ENCODE results near the gene YIF1A.
"Not testable (repeated sequence)": the region's sequence is repeated elsewhere in the genome, so short reads cannot be mapped to it uniquely, and the experiment has no call there.

The YIF1A gene

DNA sequence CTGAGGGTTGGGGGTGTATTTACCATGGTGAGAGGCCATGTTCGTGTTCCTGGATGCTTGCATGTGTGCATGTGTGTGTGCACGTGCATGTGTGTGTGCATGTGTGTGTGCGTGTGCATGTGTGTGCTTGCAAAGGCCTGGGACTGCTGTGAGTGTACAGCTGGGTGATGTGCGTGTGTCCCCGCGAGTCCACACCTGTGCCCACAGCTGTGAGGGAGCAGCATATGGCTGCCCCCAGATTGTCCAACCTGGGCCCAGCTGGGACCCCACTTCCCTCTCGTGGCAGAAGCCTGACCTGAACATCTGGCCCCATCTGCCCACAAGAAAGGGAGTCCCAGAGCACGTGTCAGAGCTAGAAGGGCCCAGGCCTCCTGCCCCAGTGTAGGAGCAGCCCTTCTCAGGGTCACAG is 36.3 kb upstream of the YIF1A start:
- peak; percentile 65 for DNase-seq

DNA sequence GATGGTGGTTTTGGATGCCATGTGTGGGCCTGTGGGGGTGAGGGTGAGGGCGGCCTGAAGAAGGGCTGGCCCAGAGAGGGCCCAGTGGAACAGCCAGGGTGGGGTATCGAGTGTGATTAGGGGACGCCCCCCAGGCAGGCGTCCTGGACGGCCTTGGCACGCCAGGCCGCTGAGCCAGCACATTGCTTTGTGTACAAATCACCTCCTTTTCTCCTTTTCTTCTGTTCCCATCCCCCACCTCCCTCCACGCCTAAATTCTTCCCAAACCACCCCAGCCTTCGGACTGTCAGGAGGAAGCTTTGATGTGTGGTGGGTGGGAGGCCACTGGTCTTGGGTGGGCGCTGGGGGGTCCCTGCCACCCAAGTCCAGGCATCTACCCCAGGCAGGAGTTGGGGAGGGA is 35.7 kb upstream of the YIF1A start:
- no peak for DNase-seq

DNA sequence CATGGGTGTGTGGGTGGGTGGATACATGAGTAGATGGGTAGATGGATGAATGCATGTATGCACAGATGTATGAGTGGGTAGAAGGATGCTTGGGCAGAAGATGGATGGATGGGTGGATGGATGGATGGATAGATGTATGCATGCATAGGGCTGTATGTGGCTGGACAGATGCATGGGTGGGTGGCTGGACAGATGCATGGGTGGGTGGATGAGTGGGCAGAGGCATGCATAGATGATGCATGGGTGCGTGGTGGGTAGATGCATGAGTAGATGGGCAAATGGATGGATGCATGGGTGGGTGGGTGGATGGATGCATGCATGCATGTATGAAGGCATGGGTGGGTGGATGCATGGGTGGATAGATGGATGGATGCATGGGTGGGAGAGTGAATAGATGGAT is 34.7 kb upstream of the YIF1A start:
- no peak for DNase-seq

DNA sequence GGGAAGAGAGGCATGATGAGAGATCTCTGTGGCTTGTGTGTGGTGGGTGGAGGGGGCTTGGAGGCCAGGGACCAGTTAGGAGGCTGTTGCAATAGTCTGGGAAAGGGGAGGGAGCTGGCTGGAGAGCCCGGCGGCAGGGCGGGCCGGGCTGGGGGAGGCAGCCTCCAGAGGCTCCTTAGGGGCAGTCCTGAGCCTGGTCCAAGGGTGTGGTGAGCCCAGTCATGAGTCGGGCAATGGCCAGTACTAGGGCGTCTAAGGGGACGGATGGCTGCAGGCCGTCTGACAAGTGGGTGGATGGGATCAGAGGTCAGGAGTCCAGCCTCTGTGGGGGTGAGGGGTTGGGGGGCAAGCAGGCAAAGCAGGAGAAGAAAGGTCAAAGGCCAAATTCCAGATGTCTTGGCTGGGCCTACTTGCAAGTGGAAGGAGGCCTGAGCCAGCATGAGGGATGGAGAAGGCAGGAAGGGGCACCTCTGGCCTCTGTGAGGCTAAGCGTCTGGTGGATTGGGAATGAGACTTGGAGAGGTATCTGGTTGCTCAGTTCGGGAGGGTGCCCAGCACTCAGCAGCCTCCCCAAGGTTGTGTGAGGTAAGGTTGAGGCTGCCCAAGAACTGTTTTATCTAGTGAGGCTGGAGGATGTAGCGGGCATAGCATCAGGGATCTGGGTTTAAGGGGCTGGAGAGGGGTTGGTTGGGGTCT is 33.9 kb upstream of the YIF1A start:
- DNase-seq, result no peak

DNA sequence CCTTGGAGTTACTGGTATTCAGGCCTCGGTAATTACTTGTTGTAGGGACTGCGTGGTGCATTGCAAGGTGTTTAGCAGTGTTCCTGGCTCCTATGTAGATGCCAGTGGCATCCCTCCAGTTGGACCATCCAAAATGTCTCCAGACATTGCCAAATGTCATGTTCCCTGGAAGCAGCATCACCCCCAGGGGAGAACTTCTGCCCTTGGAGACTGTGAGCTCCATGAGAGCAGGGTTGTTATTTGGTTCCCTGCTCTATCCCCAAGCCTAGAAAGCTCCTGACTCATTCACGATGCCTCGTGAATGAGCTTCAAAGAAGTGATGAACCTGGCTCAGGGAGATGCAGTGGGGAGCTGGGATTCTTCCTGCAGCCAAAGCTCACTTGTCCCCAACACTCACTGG is 32.7 kb upstream of the YIF1A start:
- no peak for DNase-seq

DNA sequence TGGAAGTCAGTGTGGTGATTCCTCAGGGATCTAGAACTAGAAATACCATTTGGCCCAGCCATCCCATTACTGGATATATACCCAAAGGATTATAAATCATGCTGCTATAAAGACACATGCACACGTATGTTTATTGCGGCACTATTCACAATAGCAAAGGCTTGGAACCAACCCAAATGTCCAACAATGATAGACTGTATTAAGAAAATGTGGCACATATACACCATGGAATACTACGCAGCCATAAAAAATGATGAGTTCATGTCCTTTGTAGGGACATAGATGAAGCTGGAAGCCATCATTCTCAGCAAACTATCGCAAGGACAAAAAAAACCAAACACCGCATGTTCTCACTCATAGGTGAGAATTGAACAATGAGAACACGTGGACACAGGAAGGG is 31.8 kb upstream of the YIF1A start:
- not testable (repeated sequence) for DNase-seq

DNA sequence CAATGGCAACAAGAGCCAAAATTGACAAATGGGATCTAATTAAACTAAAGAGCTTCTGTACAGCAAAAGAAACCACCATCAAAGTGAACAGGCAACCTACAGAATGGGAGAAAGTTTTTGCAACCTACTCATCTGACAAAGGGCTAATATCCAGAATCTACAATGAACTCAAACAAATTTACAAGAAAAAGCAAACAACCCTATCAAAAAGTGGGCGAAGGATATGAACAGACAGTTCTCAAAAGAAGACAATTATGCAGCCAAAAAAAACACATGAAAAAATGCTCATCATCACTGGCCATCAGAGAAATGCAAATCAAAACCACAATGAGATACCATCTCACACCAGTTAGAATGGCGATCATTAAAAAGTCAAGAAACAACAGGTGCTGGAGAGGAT is 31.3 kb upstream of the YIF1A start:
- DNase-seq, result not testable (repeated sequence)

DNA sequence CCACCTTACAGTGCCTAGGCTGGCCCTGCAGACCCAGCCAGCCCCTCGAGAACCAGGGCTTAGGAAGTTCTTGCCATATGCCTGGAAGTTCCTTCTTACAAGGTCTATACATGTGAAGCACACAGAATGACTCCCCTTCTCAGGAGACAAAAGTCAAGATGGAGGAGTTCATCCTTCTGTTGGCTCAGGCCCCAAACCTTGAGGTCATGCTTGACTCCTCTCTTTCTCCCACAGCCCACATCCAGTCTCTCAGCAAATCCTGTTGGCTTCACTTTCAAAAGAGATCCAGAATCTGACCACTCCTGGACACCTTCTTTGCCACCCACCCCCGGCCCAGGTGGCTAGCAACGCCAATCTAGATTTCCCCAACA is 29.6 kb upstream of the YIF1A start:
- DNase-seq, result no peak

DNA sequence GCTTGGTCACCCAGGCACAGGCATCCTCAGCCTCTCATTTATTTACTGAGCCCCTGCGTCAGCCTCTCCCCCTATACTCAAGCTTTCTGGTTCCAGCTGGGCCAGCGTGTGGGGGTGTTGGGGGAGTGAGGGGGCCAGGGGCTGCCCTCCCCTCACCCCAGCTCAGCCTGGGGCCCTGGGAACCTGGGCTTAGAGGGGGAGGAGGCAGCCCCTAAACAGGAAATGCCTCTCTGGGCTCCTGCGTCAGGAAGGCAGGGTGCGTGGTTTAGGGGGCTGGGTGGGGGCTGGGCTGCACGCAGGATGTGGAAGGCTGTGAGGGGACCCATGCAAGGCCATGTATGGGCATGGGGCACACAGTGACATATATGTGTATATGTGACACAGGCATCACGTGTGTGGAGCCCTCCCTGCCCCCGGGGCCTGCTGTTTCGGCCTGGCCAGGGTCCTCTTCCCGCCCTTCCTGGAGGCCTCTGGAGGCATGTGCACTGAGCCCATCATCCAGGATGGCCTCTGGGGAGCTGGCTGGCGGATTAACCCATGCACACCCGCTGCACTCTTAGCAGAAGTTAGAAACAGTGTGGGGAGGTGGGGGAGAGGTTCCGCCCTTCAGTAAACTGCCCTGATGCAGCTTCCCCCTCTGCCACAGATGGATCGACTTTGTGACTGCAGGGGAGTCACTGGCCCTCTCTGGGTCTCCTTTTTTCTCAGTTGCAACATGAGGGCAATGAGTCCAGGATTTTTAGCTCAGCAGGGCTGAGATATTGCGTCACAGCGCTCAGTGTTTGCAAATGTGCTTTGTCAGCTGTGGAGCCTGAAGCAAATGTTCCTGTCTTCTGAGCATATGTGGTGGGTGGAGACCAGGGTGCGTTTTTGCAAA is 29.0 kb upstream of the YIF1A start:
- no peak for DNase-seq

DNA sequence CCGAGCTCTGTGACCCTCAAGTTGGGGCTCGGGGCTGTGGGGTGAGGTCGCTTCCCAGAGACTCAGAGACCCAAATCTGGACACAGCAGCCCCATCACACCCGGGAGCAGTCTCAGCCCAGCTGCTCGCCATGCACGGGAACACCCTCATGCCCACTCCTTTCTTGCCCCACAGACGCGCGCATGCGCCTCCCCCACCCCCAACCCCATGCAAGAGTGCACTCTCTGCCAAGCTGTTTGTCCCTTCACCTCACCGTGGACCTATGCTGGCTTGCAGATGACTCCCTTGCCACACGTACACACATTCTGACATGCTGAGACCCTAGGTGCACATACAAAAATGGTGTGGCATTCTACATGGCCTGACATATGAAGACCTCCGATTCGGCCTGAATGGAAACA is 28.4 kb upstream of the YIF1A start:
- no peak for DNase-seq

DNA sequence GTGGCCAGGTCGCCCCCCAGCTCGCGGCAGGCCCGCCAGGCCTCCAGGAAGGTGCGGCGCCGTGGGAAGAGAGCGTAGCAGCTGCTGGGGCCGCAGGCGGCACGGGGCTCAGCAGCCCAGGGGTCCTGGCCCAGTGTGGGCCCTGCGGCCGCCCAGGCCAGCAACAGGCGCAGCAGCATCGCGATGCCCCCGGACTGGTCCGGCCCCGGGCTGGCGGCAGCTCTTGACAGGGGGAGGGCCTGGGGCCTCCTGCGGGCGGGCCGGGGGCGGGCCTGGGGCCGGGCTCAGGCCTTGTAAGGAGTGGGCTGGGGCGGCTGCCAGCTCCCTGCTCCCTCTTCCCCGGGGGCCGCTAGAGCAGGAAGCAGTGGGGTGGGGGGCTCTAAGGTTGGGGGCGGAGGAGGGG is 27.9 kb upstream of the YIF1A start, which contains the start of gene CD248:
CD248 (minus strand) TSS at position 196 of the 403 bp plus-strand sequence; CDS start at position 179, 17 bp downstream.
- no peak for DNase-seq

DNA sequence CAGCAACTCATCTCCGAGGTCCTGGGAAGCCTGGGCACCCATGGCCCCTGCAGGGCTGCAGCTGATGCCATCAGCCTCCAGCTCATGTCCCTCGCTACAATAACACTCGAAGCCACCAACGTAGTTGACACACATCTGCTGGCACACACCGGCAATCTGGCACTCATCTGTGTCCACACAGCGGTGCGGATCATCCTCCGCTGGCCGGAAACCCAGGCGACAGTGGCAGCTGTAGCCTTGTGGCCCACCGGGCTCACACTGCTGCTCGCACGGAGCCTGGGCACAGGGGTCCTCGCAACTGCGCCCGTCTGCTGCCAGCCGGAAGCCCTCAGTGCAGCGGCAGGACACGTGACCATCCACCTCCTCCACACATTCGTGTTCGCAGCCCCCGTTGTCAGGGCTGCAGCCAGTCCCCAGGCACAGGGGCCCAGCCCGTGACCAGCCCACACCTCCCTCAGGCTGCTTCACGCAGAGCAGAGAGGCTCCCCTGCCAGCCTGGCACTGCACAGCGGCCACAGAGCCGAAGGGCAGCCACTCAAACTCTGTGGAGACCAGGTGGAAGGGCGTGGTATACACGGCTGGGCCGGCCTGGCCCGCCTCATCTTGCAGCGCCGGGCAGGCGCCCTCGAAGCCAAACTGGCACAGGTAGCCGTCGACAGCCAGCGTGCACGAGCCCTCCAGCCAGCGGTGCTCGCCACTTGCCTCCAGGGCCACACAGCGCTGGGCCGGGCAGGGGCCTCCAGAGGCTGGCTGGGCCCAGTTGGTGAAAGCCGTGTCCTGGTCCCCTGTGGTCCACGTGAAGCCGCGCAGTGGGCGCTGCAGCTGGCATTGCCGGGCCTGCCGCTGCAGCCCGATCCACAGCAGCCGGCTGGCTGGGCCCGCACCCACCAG is 27.2 kb upstream of the YIF1A start:
- no peak for DNase-seq

DNA sequence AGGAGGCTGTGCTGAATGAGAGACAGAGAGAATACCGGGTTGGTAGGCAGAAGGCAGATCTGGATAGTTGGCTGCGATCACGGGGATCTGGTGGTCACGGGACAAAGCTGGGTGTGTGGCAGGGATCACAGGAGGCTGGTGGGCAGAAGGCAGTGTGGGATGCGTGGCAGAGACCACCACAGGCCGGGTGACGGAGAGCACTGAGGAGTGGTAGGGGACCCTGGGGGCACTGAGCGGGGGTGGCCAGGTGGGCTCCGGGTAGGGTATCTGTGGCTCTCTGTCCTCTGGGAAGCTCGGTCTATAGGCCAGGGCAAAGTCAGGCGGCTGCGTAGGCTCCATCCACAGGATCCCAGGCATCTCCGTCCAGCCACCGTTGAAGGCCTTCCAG is 26.5 kb upstream of the YIF1A start:
- DNase-seq, result no peak

DNA sequence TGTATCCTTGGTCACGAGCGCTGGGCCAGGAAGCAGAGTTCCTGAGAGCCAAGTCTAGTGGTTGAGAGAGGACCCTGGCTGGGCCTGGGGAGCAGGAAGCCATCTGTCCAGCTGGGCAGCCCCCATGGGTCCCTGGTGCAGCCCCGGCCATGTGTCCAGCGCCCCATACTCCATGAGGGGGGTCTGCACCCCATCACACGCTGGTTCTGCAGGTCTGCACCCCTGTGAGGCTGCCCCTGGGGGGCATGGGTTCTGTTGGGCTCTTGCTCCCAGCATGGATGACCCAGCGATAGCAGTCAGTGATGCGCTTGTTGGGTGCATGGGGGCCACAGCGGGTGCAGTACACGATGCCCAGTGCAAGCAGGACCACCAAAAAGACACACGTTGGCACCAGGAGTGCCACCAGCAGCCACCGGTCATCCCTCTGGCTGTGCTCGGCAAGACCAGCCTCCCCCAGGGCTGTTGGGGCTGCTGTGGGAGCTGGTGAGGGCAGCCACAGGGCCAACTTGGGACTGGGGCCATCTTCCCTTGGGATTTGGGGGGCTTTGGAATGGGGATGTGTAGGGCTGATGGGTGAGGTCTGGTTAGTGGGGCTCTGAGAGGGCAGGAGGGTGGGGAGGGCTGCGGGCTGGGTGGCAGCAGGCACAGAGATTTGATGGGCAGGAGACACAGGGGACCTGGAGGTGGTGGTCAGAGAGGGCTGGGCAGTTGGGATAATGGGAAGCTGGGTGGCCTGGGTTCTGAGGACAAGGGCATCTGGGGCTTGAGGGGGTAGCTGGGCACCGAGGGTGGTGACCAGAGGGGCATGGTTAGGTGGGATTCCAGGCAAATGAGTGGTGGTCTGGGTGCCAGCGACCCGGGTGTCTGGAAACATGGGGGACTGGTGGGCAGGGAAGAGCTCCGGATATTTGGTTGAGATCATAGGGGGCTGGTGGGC is 25.9 kb upstream of the YIF1A start:
- DNase-seq, result no peak

DNA sequence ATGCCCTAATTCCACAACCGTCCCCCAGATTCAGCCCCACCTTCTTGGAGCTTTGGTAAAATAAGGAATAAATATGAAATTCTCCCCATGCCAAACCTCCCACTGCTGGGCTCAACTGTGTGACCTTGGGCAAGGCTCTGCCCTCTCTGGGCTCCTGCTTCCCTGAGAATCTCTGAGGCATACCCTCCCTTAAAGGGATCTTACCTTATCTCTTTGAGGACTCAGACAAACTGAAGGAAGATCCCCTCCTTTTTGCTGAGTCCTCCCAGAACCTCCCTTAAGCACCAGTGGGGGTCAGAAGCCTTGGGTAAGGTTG is 25.2 kb upstream of the YIF1A start:
- no peak for DNase-seq

DNA sequence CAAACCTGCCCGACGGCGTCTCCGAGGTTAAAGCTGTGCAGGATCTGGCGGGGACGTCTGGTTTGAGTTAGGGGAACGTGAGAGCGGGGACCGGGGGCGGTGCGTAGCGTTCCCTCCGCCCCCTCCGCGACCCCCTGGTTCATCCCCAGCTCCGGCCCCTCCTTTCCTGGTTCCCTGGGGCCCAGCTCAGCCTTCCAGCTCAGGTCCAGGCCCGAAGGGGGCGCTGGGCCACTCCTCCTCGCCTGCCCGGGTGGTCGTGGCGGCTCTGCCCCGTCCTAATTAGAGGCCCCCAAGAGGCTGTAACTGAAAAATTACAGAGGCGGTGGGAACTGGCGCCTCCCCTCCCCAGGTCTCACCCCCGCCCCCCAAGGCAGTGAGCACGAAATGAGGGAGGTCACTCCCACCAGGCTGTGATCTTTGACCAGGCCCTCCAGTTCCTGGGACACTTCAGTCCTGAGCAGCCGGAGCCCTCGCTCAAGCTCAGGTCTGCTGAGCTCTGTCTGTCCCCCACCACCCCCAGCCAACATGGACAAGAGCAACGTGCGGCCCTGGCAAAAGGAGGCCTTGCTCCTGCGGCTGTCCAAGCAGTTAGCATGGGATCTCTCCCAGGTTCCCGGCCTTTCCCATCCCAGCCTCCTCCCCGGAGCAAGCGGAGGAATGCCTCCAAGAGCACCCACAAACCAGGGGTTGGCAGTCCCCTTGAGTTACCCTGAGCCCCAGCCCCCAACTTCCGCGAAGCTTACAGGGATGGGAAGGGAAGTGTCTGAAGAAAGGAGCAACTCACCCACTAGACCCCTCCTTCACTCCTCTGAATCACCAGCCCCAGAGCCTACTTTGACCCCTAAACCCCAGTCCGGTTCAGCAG is 24.6 kb upstream of the YIF1A start:
- no peak for DNase-seq

DNA sequence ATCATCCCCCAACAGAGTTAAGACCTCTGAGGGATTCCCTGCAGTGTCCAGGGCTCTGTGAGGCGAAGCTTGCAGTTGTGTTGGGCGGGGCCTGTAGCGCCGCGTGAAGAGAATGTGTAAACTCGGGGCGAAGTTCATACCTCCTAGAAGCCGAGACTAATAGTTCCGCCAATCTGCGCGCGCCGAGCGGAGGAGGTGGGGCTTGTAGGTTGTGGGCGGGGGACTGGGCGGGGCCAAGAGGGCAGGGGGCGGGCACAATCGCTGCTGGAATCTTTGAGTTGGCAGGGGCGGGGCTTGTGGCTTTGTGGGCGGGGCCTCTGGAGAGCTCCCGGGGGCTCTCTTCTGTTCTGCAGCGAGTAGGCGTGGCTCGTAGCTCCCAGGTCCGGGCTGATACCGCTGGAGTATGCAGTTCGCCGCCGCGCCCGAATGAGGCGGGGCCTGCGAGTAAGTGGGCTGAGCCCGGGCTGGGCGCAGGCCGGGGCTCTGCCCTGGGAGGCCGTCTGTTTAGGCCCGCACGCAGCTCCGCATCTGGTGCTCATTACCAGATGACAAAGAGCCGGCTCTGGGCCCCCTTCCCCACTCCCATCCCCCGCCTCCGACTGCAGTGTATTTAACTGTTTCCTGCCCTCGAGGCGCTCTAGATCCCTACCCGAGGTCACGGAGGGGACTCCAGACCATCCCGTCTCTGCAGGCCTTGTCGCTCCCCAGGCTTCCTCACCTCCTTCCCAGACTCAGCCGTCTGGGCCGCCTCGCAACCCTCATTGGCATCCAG is 23.8 kb upstream of the YIF1A start:
- DNase-seq, result peak; percentile 92

DNA sequence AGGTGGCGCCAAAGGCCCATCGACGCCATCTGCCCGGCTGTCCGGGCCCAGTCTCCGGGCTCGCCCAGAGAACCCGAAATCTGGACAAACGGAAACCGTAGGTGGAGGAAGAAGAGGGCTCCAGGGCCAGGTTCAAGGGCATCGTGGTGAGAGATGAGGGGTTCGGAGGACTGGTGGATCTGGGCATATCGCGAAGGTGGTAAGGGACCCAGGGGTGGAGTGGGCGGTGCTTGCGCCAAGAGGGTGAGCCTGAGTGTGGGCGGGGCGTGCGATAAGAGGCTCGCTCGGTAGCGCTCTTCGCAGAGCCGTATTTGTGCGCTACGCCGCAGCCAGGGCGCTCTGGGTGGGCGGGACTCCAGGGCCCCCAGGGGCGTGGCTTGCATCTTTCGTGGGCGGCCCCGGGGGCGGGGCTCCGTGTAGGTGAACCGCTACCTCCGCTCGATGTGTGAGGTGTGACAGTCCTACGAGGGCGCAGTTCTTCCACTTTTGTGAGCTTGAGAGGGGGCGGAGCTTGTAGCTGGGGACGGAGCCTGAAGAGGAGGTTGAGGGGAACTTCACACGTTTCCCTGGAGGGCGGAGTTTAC is 23.1 kb upstream of the YIF1A start:
- DNase-seq, result peak; percentile 82

DNA sequence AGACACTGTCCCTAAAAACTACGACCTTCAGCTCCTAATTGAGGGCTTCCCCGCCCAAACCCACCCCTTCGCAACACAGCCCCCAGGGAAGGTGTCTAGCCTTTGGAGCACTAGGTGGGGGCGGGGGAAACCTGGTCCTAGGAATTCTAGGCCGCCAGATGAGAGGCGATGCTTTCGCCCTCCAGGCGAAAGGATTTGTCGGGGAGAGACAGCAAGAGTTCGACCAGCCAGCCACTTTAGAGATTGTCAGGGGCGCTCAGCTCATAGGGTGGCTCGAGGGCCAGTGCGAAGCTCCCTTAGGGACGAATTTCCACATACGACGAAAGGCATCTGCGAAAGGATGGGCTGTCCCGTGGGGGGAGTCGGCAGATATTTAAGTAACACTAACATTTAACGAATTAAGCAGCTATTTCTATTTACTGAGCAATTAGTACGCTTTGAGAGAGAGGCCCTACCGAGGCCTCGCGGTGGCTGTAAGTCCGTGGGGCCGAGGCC is 22.6 kb upstream of the YIF1A start:
- no peak for DNase-seq
